OCI-LY7 (cell line): Measurements from ENCODE around the gene STAG1. TPM values are rescaled to one million over a fixed set of nuclear protein-coding genes. Genes with fewer than 3 reads are reported as not detected.

Experiments
- BruUV-seq: library from RNA; stranded (reverse); fragments of 400-500 nt; replicated peaks from 2 replicates; lab custom pipeline; 2021; lab: Mats Ljungman, UMichigan
- CTCF ChIA-PET: fragments of 300-600 bp; sonication (Branson Sonifier 250); formaldehyde crosslinking; loops from one replicate; lab custom pipeline; 2022; ENCODE audit warnings: antibody characterized with exemption; ENCODE audit not compliant: unreplicated experiment; lab: Charles Lee
- POLR2A ChIA-PET: fragments of 300-600 bp; sonication (Branson Sonifier 250); formaldehyde crosslinking; loops from one replicate; lab custom pipeline; 2022; ENCODE audit warnings: antibody characterized with exemption; lab: Charles Lee
- DNase-seq: peaks from one replicate; pipeline ENCODE4 v3.0.0-alpha.2; 2015; ENCODE audit warnings: low spot score
- H2AFZ ChIP-seq: fragments of 200-600 bp; sonication (generic), shearing (Covaris generic); 2 replicates; pipeline ENCODE4 v1.6.1; 2014; ENCODE audit warnings: mild to moderate bottlenecking, antibody characterized with exemption, low read length, moderate library complexity
- H3K27ac ChIP-seq: fragments of 200-600 bp; sonication (generic); 2 replicates; pipeline ENCODE4 v1.5.1; 2014; ENCODE audit warnings: mixed run types, low read depth, mild to moderate bottlenecking, moderate library complexity, low read length, inconsistent platforms; ENCODE audit not compliant: poor library complexity, severe bottlenecking
- H3K36me3 ChIP-seq: fragments of 200-600 bp; sonication (generic); 2 replicates; pipeline ENCODE4 v1.6.1; 2014; ENCODE audit warnings: mild to moderate bottlenecking, antibody characterized with exemption, low read length, moderate library complexity, mixed read lengths; ENCODE audit not compliant: insufficient read depth
- H3K4me1 ChIP-seq: fragments of 200-600 bp; sonication (generic); 2 replicates; pipeline ENCODE4 v1.5.1; 2014; ENCODE audit warnings: mild to moderate bottlenecking, low read length; ENCODE audit not compliant: insufficient read depth, poor library complexity, severe bottlenecking
- H3K4me2 ChIP-seq: fragments of 200-600 bp; sonication (generic); 2 replicates; pipeline ENCODE4 v1.6.1; 2014; ENCODE audit warnings: mild to moderate bottlenecking, low read length
- H3K4me3 ChIP-seq: fragments of 200-600 bp; sonication (generic); 2 replicates; pipeline ENCODE4 v1.5.1; 2014; ENCODE audit warnings: mild to moderate bottlenecking, low read depth, low read length; ENCODE audit not compliant: poor library complexity, severe bottlenecking
- H3K79me2 ChIP-seq: fragments of 200-600 bp; sonication (generic); 2 replicates; pipeline ENCODE4 v1.6.1; 2016; ENCODE audit warnings: low read depth, mild to moderate bottlenecking, low read length, moderate library complexity, mixed read lengths; ENCODE audit not compliant: insufficient read depth
- H3K9me2 ChIP-seq: fragments of 200-600 bp; sonication (generic); 2 replicates; pipeline ENCODE4 v1.6.1; 2016; ENCODE audit warnings: mild to moderate bottlenecking, low read length, mixed read lengths; ENCODE audit not compliant: insufficient read depth
- H3K9me3 ChIP-seq: fragments of 200-600 bp; sonication (generic); 2 replicates; pipeline ENCODE4 v1.6.1; 2014; ENCODE audit warnings: mild to moderate bottlenecking, mixed run types, low read length, mixed read lengths
- H4K20me1 ChIP-seq: fragments of 200-600 bp; sonication (generic); 2 replicates; pipeline ENCODE4 v1.6.1; 2014; ENCODE audit warnings: mild to moderate bottlenecking, antibody characterized with exemption, low read length, moderate library complexity, mixed read lengths; ENCODE audit not compliant: insufficient read depth
- EZH2phosphoT487 ChIP-seq: fragments of 200-600 bp; sonication (generic); IDR thresholded peaks from 2 replicates; pipeline ENCODE4 v1.6.1; 2018; ENCODE audit warnings: low read depth, borderline replicate concordance, mild to moderate bottlenecking, mixed run types, antibody characterized with exemption, low read length, moderate library complexity, mixed read lengths
- intact Hi-C: fragments of 100-400 bp; cut with micrococcal nuclease; formaldehyde crosslinking; loops from one replicate; pipeline ENCODE4 v1.10.0; 2022; ENCODE audit not compliant: unreplicated experiment
- total RNA-seq, 2 experiments: library from RNA; depleted of rRNA in 1 of 2; stranded (reverse); fragments of >200 nt in 1 of 2; shearing (Covaris generic) in 1 of 2; gene quantifications; 2 replicates each; pipeline ENCODE4 v1.2.3, GENCODE V29; 2014 to 2022
- TF ChIP-seq, protein P1 (sequence below): fragments of 200-600 bp; sonication (generic); conservative IDR thresholded peaks from 2 replicates; pipeline ENCODE4 v1.5.1; 2014; ENCODE audit warnings: mild to moderate bottlenecking, antibody characterized with exemption, low read length, moderate library complexity, mixed read lengths

STAG1 gene
- total RNA-seq, 2 experiments from 2014 or later = 30.7 to 46.6 TPM

DNA sequence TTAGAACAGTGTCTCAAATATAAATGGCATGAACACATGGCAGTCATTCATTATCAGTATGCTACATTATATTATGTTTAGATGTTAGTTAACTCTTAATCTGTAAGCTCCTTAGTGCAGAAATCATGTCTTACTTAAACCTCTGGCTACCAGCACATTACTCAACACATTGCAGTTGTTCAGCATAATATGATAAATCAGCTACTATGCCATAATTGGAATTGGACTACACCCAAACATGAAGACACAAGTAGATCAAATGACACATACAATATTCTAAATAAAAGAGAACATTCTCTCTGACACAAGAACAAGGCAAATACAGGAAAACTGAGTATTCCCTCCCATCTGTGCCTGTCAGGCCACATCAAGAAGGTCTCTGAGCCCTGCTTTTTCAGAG lies 385.9 kb downstream of the STAG1 start:
- Histone ChIP-seq H3K4me1 (peaks cover 4% of the 10 kb centered on the region), H3K9me3 (no peaks in the 10 kb centered on the region), H3K9me2 (no peaks in the 10 kb centered on the region), H3K4me3 (no peak overlapping the region), H3K27ac (no peak overlapping the region), H3K36me3 (peaks cover 45% of the 10 kb centered on the region), H3K4me2 (no peak overlapping the region), H2AFZ (no peak overlapping the region), H3K79me2 (no peaks in the 10 kb centered on the region), H4K20me1 (no peaks in the 10 kb centered on the region)
- ChIA-PET POLR2A (interaction anchor here (0.5 to 1.8 kb wide), 9 partner anchors 10 to 319 kb away, joined by 3 to 10 read pairs (median 3); no protein-coding TSS in a partner anchor), CTCF (interaction anchor here (1.0 kb wide), 1 partner anchor 386 kb away, joined by 3 read pairs; no protein-coding TSS in a partner anchor)
- TF ChIP-seq, protein P1, sequence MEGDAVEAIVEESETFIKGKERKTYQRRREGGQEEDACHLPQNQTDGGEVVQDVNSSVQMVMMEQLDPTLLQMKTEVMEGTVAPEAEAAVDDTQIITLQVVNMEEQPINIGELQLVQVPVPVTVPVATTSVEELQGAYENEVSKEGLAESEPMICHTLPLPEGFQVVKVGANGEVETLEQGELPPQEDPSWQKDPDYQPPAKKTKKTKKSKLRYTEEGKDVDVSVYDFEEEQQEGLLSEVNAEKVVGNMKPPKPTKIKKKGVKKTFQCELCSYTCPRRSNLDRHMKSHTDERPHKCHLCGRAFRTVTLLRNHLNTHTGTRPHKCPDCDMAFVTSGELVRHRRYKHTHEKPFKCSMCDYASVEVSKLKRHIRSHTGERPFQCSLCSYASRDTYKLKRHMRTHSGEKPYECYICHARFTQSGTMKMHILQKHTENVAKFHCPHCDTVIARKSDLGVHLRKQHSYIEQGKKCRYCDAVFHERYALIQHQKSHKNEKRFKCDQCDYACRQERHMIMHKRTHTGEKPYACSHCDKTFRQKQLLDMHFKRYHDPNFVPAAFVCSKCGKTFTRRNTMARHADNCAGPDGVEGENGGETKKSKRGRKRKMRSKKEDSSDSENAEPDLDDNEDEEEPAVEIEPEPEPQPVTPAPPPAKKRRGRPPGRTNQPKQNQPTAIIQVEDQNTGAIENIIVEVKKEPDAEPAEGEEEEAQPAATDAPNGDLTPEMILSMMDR = no peak
- no peak for TF ChIP-seq EZH2phosphoT487
- DNase-seq = no peak
- intact Hi-C loops = no loop called here
- no TSS peak for BruUV-seq

DNA sequence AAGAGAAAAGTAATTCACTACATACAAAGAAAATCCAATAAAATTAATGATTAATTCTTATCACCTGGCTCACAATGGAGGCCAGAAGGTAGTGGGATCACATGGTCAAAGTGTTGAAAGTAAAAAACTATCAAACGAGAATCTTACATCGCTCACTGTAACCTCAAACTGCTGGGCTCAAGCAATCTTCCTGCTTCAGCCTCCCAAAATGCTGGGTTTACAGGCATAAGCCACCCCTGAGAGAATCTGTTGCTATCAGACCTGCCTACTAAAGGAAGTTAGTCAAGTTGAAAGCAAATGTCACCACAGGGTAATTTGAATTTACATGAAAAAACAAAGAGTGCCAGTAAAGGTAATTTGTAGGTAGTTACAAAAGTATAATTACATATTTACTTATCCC lies 398.7 kb downstream of the STAG1 start:
- Histone ChIP-seq H3K4me2 (no peak overlapping the region), H3K79me2 (no peaks in the 10 kb centered on the region), H3K36me3 (peaks cover 53% of the 10 kb centered on the region), H2AFZ (no peak overlapping the region), H3K27ac (no peak overlapping the region), H3K4me3 (no peak overlapping the region), H3K9me3 (no peaks in the 10 kb centered on the region), H3K4me1 (no peaks in the 10 kb centered on the region), H4K20me1 (no peaks in the 10 kb centered on the region), H3K9me2 (no peaks in the 10 kb centered on the region)
- BruUV-seq = no TSS peak
- DNase-seq = no peak
- CTCF ChIA-PET = no interaction called here
- POLR2A ChIA-PET = no interaction called here
- TF ChIP-seq EZH2phosphoT487 = no peak
- TF ChIP-seq, protein P1 = no peak
- intact Hi-C loops = no loop called here

DNA sequence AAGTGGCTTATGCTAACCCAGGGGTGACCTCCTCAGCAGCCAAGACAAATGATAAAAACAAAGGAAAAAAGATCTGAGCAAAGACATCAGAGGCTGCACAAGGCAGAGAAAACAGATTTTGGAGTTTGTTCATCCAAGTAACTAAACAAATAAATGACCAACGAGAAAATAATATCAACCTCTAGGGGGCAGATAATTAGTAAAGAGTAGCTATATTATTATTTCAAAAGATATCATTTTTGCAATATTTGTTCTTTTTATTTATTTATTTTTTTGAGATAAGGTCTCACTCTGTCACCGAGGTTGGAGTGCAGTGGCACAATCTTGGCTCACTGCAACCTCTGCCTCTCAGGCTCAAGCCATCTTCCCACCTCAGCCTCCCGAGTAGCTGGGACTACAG lies 400.3 kb downstream of the STAG1 start:
- Histone ChIP-seq H3K79me2 (no peaks in the 10 kb centered on the region), H3K9me2 (no peaks in the 10 kb centered on the region), H3K4me3 (no peak overlapping the region), H3K9me3 (no peaks in the 10 kb centered on the region), H4K20me1 (no peaks in the 10 kb centered on the region), H3K27ac (no peak overlapping the region), H2AFZ (no peak overlapping the region), H3K4me1 (no peaks in the 10 kb centered on the region), H3K4me2 (no peak overlapping the region), H3K36me3 (peaks cover 54% of the 10 kb centered on the region)
- DNase-seq = no peak
- POLR2A ChIA-PET = interaction anchor here (0.6 to 1.5 kb wide), 6 partner anchors 9 to 507 kb away, joined by 3 to 4 read pairs (median 4); no protein-coding TSS in a partner anchor
- intact Hi-C loops = no loop called here
- BruUV-seq = no TSS peak
- TF ChIP-seq, protein P1 = peak; percentile 67
- TF ChIP-seq EZH2phosphoT487 = no peak
- CTCF ChIA-PET = interaction anchor here (1.1 kb wide), 1 partner anchor 401 kb away, joined by 3 read pairs; the partner anchor contains the start of gene STAG1
